Measurements from ENCODE around the gene HINT2.

Gene HINT2

GRCh38 chr9:35856206-35856605, 41.4 kb upstream of the HINT2 start:
- Histone ChIP-seq H3K27me3 (peaks cover 0 to 62% (median 0%) of the 10 kb centered on the region in 11 experiments; a peak in 4 of 22 replicates), H3K27ac (no peak overlapping the region)
- no peak for TF ChIP-seq Cebpa-rat (IDR thresholded peaks at IDR 0.05)

DNA sequence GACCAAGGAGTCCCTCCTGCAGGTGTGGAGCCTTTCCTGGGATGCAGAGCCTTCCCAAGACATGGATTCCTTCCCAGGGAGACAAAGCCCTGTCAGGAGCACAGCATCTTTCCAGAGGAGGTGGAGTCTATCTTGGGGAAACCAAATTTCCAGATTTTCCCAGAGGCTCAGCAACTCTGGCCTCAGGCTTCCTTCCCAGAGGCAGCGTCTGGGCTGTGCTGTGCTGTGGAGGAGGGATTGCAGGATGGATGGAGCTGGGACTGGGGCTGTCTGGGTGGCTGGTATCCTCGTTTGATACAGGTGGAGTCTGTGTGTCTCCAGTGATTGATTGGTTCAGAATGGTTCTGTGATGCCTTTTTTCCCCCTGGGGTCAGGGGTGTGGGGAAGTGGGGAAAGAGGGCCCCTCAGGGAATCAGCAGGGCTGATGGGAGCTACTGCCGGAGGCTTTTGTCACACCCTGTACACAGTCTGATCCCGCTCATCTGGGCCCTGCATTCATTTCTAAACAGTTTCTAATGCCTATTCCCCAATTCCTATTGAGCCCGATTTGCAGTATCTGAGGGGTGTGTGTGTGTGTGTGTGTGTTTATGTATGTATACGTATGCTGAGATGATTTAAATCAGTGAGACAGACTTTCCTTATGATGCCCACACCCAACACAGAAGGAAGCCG, 39.4 kb upstream of the HINT2 start:
- H3K27ac ChIP-seq: peak overlapping the region in 2 of 11 experiments; percentile 2 to 28; a peak in 3 of 22 replicates

More at GRCh38 chr9:35856206-35856605, 41.4 kb upstream of the HINT2 start:
- Histone ChIP-seq H3K4me3 (no peak overlapping the region), H3K9ac (no peak overlapping the region), H4K20me1 (peaks cover 0 to 5% (median 0%) of the 10 kb centered on the region in 11 experiments; a peak in 1 of 22 replicates), H3K4me1 (peaks cover 0 to 32% (median 28%) of the 10 kb centered on the region in 10 experiments; a peak in 18 of 20 replicates), H3K9me3 (replicated peaks in 1 of 11) (no peaks in the 10 kb centered on the region), H3K4me2 (no peak overlapping the region), H3K36me3 (0 out of 22 replicates have a peak, but pooled peaks cover 0 to 4% (median 0%) of the 10 kb centered on the region in 11 experiments)

GRCh38 chr9:35852876-35853865, 38.3 kb upstream of the HINT2 start:
- Histone ChIP-seq H3K27me3 (peaks cover 0 to 82% (median 0%) of the 10 kb centered on the region in 11 experiments; a peak in 4 of 22 replicates), H3K4me3 (no peak overlapping the region), H3K9ac (peak overlapping the region in 3 of 11 experiments; percentile 19 to 47 (median 43); a peak in 5 of 22 replicates), H4K20me1 (peaks cover 0 to 5% (median 0%) of the 10 kb centered on the region in 11 experiments; a peak in 1 of 22 replicates), H3K4me2 (peak overlapping the region in 10 of 11 experiments; percentile 1 to 86 (median 72); a peak in 18 of 22 replicates), H3K27ac (peak overlapping the region in 3 of 11 experiments; percentile 2 to 28 (median 11); a peak in 3 of 22 replicates), H3K4me1 (peaks cover 9 to 51% (median 40%) of the 10 kb centered on the region in 10 experiments), H3K9me3 (replicated peaks in 1 of 11) (no peaks in the 10 kb centered on the region), H3K36me3 (0 out of 22 replicates have a peak, but pooled peaks cover 0 to 4% (median 0%) of the 10 kb centered on the region in 11 experiments)
- no peak for TF ChIP-seq Cebpa-rat (IDR thresholded peaks at IDR 0.05)

More for the DNA sequence above, 39.4 kb upstream of the HINT2 start:
- H4K20me1 ChIP-seq: peaks cover 0 to 5% (median 0%) of the 10 kb centered on the region in 11 experiments; a peak in 1 of 22 replicates
- no peak for TF ChIP-seq Cebpa-rat (IDR thresholded peaks at IDR 0.05)
- peaks cover 0 to 40% (median 30%) of the 10 kb centered on the region in 10 experiments; a peak in 18 of 20 replicates for H3K4me1 ChIP-seq
- no peak overlapping the region for H3K4me3 ChIP-seq
- peak overlapping the region in 10 of 11 experiments; percentile 1 to 86 (median 72); a peak in 18 of 22 replicates for H3K4me2 ChIP-seq
- H3K9ac ChIP-seq: peak overlapping the region in 3 of 11 experiments; percentile 8 to 47 (median 19); a peak in 4 of 22 replicates
- no peaks in the 10 kb centered on the region for H3K9me3 ChIP-seq (replicated peaks in 1 of 11)
- 0 out of 22 replicates have a peak, but pooled peaks cover 0 to 4% (median 0%) of the 10 kb centered on the region in 11 experiments for H3K36me3 ChIP-seq
- peaks cover 0 to 72% (median 0%) of the 10 kb centered on the region in 11 experiments; a peak in 4 of 22 replicates for H3K27me3 ChIP-seq

GRCh38 chr9:35852267-35852815, 37.5 kb upstream of the HINT2 start:
- H3K4me2 ChIP-seq: peak overlapping the region in 8 of 11 experiments; percentile 57 to 86 (median 77); a peak in 16 of 22 replicates
- TF ChIP-seq Cebpa-rat (IDR thresholded peaks at IDR 0.05): no peak
- peaks cover 0 to 5% (median 0%) of the 10 kb centered on the region in 11 experiments; a peak in 1 of 22 replicates for H4K20me1 ChIP-seq
- no peaks in the 10 kb centered on the region for H3K9me3 ChIP-seq (replicated peaks in 1 of 11)
- peaks cover 0 to 89% (median 0%) of the 10 kb centered on the region in 11 experiments; a peak in 4 of 22 replicates for H3K27me3 ChIP-seq
- H3K4me3 ChIP-seq: no peak overlapping the region
- H3K9ac ChIP-seq: no peak overlapping the region
- peaks cover 0 to 4% (median 0%) of the 10 kb centered on the region in 11 experiments; a peak in 5 of 22 replicates for H3K36me3 ChIP-seq
- H3K27ac ChIP-seq: 0 out of 22 replicates have a peak overlapping the region, but pooled peaks of 1 of the 11 experiments have one; percentile 11
- H3K4me1 ChIP-seq: peaks cover 18 to 59% (median 48%) of the 10 kb centered on the region in 10 experiments

GRCh38 chr9:35847792-35848572, 33.1 kb upstream of the HINT2 start:
- Histone ChIP-seq H3K27ac (peak overlapping the region in 8 of 11 experiments; percentile 39 to 92 (median 88); a peak in 16 of 22 replicates), H3K36me3 (peaks cover 0 to 15% (median 4%) of the 10 kb centered on the region in 11 experiments; a peak in 7 of 22 replicates), H3K9me3 (replicated peaks in 1 of 11) (no peaks in the 10 kb centered on the region), H3K27me3 (peaks cover 0 to 76% (median 0%) of the 10 kb centered on the region in 11 experiments; a peak in 4 of 22 replicates), H4K20me1 (peaks cover 0 to 16% (median 0%) of the 10 kb centered on the region in 11 experiments; a peak in 3 of 22 replicates), H3K4me3 (no peak overlapping the region), H3K4me1 (peaks cover 59 to 81% (median 70%) of the 10 kb centered on the region in 10 experiments), H3K9ac (peak overlapping the region in 9 of 11 experiments; percentile 5 to 75 (median 41); a peak in 14 of 22 replicates), H3K4me2 (peak overlapping the region; percentile 79 to 99 (median 93))
- no peak for TF ChIP-seq Cebpa-rat (IDR thresholded peaks at IDR 0.05)

DNA sequence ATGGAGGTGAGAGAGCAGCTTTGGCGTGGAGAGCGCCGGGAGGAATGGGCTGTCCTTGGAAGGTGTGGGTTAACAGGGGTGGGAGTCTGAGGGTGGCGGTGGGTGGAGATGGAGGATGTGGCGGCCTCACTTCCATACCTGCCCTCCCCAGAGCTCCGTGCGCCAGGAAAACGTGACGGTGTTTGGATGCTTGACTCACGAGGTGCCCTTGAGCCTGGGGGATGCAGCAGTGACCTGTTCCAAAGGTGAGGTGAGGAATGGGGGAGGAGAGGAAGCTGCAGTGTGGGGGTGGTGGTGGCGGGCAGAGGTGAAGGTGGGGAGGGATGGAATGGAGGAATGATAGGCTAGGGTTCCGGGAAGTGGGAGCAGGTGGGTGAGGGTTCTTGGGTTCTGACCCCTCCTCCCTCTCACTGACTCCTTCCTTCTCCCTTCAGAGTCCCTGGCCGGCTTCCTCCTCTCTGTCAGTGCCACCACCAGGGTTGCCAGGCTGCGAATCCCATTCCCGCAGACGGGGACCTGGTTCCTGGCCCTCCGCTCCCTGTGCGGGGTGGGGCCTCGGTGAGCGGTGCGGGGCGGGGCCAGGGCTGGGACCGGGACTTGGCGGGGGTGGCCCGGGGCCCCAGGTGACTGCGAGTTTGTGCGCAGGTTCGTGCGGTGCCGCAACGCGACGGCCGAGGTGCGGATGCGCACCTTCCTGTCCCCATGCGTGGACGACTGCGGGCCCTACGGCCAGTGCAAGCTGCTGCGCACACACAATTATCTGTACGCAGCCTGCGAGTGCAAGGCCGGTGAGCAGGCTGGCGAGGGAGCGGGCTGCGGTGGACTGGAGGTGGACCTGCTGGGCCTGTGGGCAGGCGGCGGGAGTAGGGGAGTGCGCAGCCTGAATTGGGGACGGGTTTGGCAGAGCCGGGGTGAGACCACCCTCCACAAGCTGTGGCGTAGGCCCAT, 31.3 kb upstream of the HINT2 start:
- H3K9ac ChIP-seq: peak overlapping the region in 8 of 11 experiments; percentile 61 to 78 (median 68); a peak in 16 of 22 replicates
- H3K4me3 ChIP-seq: peak overlapping the region in 7 of 10 experiments; percentile 16 to 53 (median 47); a peak in 12 of 20 replicates
- peak overlapping the region in 9 of 11 experiments; percentile 69 to 92 (median 88); a peak in 18 of 22 replicates for H3K27ac ChIP-seq
- H4K20me1 ChIP-seq: peaks cover 0 to 16% (median 0%) of the 10 kb centered on the region in 11 experiments; a peak in 2 of 22 replicates
- H3K4me1 ChIP-seq: peaks cover 78 to 90% (median 81%) of the 10 kb centered on the region in 10 experiments
- H3K9me3 ChIP-seq (replicated peaks in 1 of 11): no peaks in the 10 kb centered on the region
- H3K36me3 ChIP-seq: peaks cover 0 to 12% (median 4%) of the 10 kb centered on the region in 11 experiments; a peak in 7 of 22 replicates
- H3K4me2 ChIP-seq: peak overlapping the region; percentile 79 to 99 (median 93)
- TF ChIP-seq Cebpa-rat (IDR thresholded peaks at IDR 0.05): no peak
- H3K27me3 ChIP-seq: peaks cover 0 to 79% (median 0%) of the 10 kb centered on the region in 11 experiments; a peak in 4 of 22 replicates

All from BLaER1 treated with 17β-estradiol and CSF1 and Interleukin-3, amounts not matched to agents 10 nM and 100 nM (cell line).